GM19351 (cell line): ENCODE results near the gene TGFBR3L.
"Not testable (repeated sequence)": the region's sequence is repeated elsewhere in the genome, so short reads cannot be mapped to it uniquely, and the experiment has no call there.

ENCODE experiments used
- ATAC-seq: cut with Tn5 transposase; IDR thresholded peaks from one replicate; pipeline ENCODE4 v1.9.1; 2021; ENCODE audit warnings: mild to moderate bottlenecking, moderate library complexity; ENCODE audit not compliant: unreplicated experiment

TGFBR3L gene

DNA sequence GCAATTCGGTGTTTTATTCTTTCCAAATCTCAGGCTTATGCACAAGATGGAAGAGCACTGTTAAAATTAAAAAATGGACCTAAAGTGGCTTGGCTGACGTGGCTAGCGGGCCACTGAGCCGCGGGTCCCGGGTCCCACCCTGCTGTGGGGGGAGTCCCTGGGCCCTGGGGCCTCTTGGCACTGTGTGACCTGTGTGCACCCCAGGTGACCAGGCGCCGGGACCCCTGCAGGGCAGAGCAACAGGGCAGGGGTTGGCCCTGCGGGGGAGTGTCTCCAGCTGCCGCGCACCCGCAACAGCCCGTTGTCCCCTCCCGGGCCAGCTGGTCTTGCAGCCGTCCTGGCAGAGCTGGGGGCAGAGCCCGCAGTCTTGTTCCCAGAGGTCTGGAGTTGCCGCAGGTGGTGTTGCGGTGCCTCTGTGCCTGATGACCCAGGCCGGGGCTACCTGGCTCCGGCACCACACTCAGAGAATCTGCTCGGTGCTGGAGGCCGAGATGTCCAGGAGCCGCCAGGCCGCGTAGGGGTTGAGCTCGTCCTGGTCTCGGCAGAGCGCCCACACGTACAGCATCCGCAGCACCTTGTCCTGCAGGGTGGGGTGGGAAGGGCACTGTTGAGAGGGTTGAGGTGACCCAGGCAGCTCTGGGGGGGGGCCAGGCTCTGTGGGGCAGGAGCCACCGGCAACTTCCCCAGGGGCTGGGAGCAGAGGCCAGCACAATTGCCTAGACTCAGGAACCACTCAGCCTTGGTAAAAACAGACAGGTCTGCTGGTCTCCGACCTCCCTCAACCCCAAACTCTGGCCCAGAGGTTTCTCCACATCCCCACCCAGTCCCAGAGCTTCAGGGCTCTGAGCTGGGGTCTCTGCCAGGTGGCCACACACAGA is 12.3 kb downstream of the TGFBR3L start:
- no peak for ATAC-seq

DNA sequence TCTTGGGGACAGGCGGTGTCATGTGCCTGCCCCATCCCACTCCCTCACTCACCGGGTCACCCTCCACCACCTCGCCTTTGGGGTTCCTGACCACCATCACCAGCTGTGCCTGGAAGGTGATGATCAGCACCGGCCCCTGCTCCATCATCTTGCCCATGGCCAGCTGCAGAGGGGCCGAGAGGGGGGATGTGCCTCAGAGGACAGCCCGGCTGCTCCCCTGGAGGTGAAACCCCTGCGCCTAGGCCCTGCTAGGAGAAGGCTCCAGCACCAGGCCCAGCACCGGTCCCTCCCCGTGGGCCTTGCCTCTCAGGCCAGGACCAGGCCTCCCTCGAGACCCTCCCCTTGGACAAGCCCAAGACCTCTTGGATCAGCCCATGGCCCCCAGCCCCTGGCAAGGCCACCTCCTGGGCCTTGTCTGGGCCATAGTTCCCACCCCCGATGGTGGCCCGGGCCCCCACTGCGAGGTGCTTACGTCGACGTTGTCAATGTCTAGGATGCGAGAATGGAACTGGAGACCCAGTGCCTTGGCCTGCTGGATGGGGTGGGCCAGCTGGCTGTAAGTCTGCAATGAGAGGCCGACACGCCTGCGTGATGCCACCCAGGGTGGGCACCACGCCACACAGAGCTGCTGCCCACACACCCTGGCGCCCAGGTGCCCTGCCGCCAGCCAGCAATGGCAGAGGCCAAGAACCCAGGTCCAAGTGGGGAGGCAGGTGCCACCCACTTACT is 13.1 kb downstream of the TGFBR3L start:
- no peak for ATAC-seq

DNA sequence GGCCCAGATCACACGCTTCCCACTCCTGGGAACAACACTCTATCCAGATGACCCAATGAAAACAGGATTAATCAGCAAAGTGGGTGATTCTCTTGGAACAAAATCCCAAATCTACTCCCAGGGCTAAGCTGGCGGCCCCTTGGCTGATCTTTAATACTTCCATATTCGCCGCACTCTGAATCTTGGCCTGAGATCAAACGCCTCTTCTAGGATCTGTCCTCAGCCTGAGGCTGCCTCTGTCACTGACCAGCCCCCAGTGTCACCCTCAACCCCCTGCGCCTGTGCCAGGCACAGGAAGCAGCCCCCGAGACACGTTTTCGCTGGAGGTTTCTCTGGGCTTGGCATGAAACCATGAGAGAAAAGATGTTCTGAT is 13.7 kb downstream of the TGFBR3L start:
- no peak for ATAC-seq

DNA sequence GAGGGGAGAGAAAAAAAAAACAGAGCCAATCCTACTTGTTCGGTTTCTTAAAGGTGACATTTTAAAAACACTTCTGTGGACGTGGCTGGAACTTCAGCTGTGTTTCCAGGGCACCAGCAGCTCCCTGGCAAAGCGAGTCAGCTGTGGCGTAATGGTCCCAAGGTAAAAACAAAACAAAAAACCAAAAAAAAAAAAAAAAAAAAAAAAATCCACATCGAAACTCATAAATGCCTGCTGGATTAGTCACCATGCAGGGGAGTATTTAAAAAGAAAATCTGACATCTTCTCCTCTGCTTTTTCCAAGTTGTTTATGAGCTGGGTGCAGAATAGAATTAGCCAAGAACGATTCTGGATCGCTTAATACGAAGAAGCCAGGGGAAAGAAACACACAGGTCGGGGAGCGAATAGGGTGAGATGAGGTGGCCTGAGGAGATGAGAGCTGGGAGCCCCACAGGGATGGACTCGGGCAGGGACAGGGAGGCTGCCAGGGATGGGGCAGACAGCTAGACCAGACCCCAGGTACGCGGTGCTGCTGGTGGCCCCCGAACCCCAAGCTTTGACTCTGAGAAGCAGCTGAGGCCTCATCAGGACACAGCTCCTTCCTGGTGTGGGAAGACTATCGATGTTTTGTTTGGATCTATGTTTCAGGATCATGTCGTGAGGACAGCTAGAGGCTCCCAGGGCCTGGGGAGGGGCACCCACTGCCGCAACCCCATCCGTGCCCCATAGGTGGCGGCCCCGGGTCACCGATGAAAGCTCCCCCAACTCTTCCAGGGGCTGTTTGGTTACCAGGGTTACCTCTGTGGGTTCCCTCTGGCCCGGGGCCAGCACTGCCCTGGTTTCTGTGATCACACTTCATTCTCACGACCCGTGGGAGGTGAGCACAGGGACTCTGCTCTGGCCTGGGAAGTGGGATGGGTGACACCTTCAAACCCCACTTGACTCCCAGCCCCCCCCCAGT is 14.4 kb downstream of the TGFBR3L start:
- no peak for ATAC-seq

DNA sequence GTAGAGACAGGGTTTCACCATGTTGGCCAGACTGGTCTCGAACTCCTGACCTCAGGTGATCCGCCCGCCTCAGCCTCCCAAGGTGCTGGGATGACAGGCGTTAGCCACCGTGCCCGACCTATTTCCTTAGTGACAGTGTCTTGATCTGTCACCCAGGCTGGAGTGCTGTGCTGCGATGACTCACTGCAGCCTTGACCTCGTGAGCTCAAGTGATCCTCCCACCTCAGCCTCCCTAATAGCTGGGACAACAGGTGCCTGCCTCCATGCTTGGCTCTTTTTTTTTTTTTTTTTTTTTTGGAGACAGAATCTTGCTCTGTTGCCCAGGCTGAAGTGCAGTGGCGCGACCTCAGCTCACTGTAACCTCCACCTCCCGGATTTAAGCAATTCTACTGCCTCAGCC is 15.4 kb downstream of the TGFBR3L start:
- ATAC-seq = not testable (repeated sequence)

DNA sequence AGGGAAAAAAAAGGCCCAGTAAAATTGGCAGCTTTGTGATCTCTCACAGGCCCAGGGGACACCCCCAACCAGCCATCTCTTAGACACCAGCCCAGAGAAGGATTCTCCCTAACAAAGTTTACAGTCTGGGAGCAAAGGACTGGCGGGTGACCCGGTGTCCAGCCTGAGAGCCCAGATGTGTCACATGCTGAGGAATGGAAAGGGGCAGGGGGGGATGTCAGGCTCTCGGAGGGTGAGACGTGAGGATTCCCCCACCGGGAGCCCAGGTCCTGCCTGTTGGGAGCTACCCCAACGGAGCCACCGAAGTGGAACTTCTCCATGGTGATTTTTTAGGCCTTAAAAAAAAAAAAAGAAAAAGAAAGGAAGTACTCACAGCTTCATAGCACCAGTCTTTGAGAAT is 16.1 kb downstream of the TGFBR3L start:
- no peak for ATAC-seq

DNA sequence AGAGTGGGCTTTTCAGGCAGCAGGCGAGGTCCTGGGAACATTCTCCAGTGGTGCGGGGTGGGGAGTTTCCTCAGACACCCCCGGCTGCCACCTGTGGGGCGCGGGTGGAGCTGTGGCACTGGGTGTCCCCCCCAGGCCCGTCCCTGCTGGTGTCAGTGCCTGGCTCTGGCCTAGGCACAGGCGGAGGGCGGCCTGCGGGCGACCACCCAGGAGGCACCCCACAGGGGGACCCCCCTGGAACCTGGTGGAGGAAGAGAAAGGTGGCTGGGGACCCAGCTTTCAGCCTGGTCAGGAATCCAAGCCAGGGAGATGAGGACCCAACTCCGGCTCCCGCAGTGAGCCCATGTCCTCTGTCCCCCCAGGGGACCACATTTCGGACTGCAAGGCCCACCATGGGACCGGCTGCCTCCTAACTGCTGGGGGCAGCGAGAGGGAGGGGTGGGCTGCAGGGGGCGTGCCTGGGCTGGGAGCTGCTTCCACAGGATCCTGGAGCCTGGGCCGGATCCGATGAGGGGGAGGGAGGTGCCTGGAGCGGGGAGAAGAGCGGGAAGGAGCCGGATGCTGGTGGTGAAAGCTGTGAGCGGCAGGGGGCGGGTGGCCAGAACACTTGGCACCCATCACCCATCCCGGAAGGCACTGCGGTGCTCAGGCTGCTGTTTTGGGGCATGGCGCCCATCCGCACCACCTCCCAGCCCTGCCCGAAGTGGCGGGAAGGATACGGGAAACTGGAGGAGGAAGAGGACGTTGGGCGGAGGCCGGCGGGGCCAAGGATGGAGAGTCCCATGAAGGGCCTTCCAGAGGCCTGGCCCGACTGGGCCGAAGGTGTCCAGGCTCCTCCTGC is 16.8 kb downstream of the TGFBR3L start:
- no peak for ATAC-seq

DNA sequence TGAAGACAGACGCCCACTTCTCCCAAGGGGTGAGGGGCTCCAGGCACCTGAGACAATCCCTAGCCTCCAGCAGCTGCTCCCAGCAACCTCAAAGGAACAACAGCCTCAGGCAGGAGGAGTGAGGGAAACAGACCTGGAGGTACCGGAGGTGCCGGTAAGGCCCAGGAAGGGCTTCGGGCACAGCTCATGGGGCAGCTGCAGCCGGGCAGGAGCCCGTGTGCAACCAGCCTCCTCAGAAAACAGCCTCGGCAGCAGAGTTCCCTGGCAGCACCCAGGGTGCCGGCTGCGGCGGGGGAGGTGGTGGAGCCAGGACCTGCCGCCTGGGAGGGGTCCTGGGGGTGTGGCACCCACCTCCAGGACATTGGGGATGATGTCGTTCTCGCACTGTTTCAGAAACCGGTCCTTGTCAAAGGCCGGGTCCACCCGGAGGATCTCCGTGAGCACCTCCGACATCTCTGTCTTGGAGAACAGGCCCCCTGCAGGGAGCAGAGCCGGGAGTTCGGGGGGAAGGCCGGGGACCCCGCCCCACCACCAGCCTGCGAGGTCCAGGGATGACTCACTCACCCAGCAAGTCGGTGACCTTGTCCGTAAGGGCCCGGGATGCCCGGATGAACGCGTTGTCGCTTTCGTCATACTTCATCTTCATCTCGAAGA is 17.8 kb downstream of the TGFBR3L start:
- no peak for ATAC-seq

DNA sequence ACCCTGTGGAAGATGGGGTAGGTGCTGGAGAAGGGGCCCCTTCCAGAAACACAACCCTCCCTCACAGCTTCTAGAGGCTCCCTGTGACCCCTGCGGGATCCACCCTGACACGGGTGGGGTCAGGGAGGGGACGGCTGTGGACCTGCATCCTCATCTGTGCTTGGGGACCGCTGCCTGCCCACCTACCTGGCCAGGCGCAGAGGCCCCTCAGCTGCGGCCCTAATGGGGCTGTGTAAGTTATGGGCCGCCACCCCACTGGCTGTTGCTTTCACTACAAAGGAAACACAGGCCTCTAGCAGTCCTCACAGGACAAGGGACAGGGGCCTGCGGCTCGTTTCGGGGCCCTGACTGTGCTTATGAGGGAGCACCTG is 18.3 kb downstream of the TGFBR3L start:
- no peak for ATAC-seq

DNA sequence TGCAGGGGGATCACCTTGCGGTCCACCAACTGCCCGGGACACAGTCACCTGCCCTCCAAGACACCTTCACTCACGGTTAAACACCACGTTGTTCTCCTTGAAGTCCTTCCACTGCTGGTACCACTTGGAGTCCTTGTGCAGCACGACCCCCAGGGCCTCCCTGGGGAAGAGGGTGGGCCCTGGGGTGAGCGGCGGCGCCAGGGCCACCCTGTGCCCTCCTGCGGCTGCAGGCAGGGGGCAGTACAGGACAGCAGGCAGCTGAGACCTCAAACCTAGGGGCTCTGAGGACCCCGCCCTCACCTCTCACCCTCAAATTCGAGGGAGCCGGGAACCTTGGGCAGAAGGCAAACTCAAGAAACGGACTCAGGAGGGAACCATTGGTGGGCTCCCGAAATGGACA is 18.8 kb downstream of the TGFBR3L start:
- ATAC-seq = no peak

DNA sequence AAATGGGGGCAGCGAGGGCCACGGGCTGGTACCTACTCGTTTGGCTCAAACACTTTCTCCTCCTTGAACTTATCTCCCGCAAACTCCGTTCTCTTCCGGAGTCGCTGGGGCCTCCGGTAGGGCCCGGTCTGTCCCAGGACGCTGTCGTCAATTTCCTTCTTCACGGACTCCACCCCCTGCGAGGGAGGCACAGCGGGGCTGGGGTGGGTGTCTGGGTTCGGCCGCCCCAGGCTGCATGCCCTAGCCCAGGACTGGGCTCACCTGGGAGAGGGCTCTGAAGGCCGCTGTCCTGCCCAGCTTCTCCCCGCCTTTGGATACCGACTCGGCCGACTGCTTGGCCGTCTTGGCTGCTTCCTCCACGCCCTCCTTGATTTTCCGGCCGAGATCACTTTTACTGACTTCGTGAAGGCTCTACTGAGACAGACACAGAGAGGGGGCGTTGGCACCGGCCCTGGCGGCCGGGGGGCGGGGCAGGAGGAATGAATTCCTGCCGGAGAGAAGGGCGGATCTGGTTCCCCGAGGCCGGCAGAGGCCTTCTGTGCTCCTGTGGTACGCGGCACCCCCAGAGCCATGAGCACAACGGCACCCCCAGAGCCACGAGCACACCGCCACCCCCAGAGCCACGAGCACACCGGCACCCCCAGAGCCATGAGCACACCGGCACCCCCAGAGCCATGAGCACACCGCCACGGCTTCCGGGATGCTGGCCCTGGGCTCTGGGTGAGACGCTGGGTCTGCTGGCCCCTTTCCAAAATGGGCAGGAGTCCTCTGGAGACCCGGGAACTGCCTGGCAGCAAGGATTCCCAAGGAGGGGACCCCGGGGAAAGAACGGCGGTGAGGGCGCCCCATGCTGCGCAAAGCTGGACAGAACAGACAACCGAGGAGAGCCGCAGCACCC is 19.4 kb downstream of the TGFBR3L start:
- no peak for ATAC-seq

DNA sequence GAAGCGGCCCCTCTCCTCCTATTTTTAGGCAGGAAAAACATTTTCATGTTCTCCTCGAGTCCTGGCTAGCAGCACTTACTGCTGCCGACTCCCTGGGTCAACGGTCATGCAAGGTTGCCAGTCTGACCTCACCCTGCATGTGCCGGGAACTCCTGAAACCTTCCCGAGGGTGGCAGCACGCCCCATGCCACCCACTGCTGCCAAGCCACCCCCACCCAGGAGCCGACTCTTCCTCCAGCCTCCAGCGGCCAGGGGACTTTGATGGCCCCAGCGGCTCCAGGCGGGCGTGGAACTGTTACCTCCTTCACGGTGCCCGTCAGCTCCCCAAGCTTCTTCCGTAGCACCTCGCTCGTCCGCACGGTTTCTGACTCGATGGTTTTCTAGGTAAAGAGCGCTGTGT is 20.1 kb downstream of the TGFBR3L start:
- ATAC-seq = no peak

DNA sequence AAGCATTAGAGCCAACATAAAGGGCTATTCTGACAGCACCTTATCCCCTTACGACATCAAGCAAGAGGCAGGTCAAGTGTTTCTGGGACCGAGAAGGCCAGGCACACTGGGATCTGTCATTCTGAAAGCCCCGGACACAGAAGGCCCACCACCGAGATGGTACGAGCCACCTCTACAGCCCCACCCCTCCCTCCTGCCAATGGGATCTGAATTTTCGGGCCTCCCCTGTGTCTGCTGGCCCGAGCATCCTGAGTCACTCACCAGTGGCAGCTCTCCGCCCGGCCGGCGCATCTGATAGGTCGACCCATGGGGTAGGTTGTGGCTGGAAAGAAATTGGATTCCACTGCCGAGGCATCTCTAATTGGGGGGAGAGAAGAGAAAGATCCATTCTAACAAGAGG is 26.2 kb downstream of the TGFBR3L start:
- no peak for ATAC-seq

DNA sequence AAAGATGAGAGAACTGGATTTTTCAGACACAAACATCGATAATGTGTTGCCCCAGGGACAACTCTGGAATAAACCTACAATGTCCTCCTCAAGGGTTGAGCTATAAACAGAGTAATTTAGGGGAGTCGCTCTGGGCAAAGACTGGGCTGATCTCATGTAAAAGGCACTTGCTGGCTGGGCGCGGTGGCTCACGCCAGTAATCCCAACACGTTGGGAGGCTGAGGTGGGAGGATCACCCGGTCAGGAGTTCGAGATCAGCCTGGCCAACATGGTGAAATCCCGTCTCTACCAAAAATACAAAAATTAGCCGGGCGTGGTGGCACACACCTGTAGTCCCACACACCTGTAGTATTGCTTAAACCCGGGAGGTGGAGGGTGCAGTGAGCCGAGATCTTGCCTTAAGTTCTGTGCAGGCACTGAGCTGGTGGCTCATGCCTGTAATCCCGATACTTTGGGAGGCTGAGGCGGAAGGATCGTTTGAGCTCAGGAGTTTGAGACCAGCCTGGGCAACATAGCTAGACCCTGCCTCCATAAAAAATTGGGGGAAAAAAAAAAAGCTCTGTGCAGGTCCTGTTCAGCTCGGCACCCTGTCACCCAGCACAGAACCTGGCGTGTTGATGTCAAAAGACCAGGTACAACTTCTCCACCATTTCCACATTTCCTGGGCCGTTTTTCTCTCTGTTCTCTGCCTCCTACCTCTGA is 27.4 kb downstream of the TGFBR3L start:
- ATAC-seq = no peak

DNA sequence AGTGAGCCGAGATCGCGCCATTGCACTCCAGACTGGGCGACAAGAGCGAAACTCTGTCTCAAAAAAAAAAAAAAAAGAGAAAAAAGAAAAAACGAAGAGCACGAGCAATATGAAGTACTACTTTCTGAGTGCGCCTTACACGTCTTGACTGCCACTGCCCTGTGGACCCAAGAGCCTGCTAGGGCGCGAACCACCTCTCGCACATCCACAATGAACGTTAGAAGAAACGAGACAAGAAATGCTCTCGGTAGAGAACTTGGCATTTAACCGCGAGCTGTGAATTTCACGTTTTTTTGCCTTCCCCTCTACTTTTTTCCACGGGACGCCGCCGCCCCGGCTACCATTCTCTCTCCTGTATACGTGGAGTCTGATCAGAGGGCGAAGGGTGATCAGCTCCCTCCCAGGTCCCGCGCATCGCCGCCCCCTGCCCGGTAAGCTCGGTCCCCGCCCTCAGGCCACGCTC is 28.4 kb downstream of the TGFBR3L start:
- ATAC-seq = peak; percentile 11

DNA sequence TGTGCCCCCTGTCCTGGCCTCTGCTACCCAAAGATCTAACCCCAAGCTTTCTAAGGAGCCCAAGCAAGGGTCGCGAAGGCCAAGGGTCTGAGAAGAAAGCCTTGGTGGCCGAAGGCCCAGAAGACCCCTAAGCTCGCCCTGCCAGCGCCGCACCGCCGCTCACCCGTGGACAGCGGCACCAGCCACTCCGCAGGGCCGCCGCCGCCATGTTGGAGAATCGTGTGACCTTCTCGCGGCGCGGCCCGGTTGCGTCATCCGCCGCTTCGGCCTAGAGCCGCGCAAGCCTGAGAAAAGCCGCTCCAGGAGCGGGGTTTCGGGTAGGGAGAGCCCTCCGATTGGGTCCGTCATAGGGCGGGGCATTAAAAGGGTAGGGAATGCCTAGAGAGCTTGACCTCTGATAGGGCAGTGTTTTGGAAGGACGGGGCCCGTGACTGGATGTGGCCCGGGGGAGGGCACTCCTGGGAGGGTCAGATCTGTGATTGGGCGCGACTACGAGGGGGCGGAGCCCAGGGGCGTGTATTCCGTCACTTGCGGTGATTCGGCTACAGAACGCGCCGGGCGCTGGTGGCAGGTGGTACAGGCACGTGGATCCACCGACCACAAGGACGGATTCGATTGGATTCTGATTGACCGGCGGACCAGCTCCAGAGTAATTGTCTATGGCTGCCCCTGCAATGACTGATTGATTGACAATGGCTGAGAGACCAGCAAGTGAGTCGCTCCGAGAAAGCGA is 29.0 kb downstream of the TGFBR3L start, which contains the start of gene TIMM44:
Gene TIMM44, minus strand, starts transcription at position 223 of the 733 bp plus-strand sequence. Its CDS starts 15 bp downstream, at position 208.
- ATAC-seq = peak; percentile 96

DNA sequence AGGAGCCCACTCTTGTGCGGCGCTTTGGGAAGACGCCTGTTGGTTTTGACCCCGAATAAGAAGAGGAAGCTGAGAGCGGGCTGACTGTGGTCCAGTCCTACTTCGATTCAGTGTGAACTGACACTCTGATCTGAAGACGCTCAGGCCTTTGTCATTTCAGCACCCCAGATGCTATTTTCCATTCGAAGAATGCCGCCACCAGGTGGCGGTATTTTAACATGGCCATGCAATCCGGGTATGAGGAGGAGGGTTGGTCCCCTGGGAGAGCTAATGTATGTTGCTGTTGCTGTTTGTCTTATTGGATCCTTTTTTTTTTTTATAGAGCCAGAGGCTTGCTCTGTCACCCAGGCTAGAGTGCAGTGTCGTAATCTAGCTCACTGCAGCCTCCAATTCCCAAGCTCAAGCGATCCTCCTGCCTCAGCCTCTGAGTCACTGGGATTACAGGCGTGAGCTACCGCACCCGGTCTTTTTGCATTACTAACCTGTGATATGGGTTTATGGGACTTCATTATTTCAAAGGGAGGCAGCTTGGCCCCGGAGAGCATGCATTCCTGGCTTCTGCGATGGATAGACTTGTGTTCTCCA is 29.6 kb downstream of the TGFBR3L start:
- peak; percentile 35 for ATAC-seq
